Left ventricle myocardium superior (tissue), 1 donor: Measurements from ENCODE around the gene ARHGAP23. TPM values are rescaled to one million over a fixed set of nuclear protein-coding genes. Genes with fewer than 3 reads are reported as not detected.
"Not testable (repeated sequence)": the region's sequence is repeated elsewhere in the genome, so short reads cannot be mapped to it uniquely, and the experiment has no call there.

Experiments
- ATAC-seq: fragments of 200-7000 bp; cut with Tn5 transposase; one replicate; pipeline ENCODE4 v1.9.1; 2020; ENCODE audit warnings: mild to moderate bottlenecking, moderate library complexity
- DNase-seq: peaks from one replicate; pipeline ENCODE4 v3.0.0-alpha.2; 2020
- intact Hi-C: fragments of 100-400 bp; cut with micrococcal nuclease; formaldehyde crosslinking; loops from one replicate; pipeline ENCODE4 v1.11.0; 2022
- total RNA-seq: library from RNA; stranded (reverse); fragmentation: NEBNext Ultra II Directional; extraction: Animal tissue kit (Norgen Biotek cat#: 25700); gene quantifications from one replicate; pipeline ENCODE4 v1.2.1, GENCODE V29; 2021
- donor health status: DM: no; HTN: yes; CAD: no; lungs with severe emphysema.

The ARHGAP23 gene
- total RNA-seq, 1 donor from 2014 or later, result 70.3 TPM

DNA sequence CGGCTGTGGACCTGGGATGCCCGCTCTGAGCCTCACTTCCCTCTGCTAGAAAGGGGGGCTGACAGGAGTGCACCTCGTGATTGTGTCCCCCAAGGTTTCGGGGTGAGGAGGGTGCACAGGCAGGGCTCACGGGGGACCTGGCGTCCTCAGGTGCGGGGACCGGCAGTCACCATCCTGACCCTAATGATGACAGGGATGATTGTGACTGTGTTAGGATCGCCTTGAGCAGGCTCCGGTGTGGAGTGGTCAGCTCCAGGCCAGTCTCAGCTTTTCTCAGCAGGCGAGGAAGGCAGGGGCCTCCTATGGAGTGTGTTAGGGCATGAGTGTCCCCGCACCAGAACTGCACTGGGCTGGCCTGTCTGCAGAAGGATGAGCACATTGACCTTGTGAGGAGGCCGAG is 49.7 kb downstream of the ARHGAP23 start:
- intact Hi-C loops, ATAC-seq, DNase-seq: not testable (repeated sequence)

GRCh38 chr17:38478667-38479066 is 50.4 kb downstream of the ARHGAP23 start:
- ATAC-seq, DNase-seq, intact Hi-C loops: not testable (repeated sequence)

GRCh38 chr17:38482039-38482699 is 53.9 kb downstream of the ARHGAP23 start:
- ATAC-seq, intact Hi-C loops, DNase-seq: not testable (repeated sequence)

GRCh38 chr17:38482700-38483043 is 54.4 kb downstream of the ARHGAP23 start:
- DNase-seq, intact Hi-C loops, ATAC-seq: not testable (repeated sequence)

- peak; percentile 81 for DNase-seq
- peak; percentile 95 for ATAC-seq
- intact Hi-C loops, result loop anchor here (5.0 kb wide), 1 partner anchor 62 kb away; no protein-coding TSS in a partner anchor
These were observed 56.2 kb downstream of the ARHGAP23 start for GRCh38 chr17:38484242-38485145.

DNA sequence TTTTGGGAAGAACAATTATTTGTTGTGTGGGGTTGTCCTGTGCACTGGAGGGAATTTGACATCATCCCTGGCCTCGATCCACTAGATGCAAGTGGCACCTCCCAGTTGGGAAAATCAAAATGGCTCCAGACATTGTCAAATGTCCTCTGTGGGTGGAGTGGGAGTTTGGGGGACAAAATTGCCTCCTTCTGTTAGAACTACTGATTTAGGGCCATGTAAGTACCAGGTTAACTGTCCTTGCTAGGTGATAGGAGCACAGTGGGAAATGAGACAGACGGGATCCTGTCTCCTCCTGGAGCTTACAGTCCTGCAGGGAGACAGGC is 56.8 kb downstream of the ARHGAP23 start:
- intact Hi-C loops, result loop anchor here (5.0 kb wide), 1 partner anchor 63 kb away; no protein-coding TSS in a partner anchor
- DNase-seq, result no peak
- ATAC-seq, result no peak

GRCh38 chr17:38485681-38486298 is 57.5 kb downstream of the ARHGAP23 start:
- intact Hi-C loops, result loop anchor here (5.0 kb wide), 1 partner anchor 63 kb away; no protein-coding TSS in a partner anchor
- not testable (repeated sequence) for DNase-seq, ATAC-seq

GRCh38 chr17:38489774-38490173 is 61.5 kb downstream of the ARHGAP23 start:
- DNase-seq, result peak; percentile 48
- not testable (repeated sequence) for ATAC-seq
- intact Hi-C loops, result loop anchor here (5.0 kb wide), 1 partner anchor 67 kb away; no protein-coding TSS in a partner anchor

- intact Hi-C loops, ATAC-seq, DNase-seq: not testable (repeated sequence)
These were observed 63.2 kb downstream of the ARHGAP23 start for GRCh38 chr17:38491346-38492066.

DNA sequence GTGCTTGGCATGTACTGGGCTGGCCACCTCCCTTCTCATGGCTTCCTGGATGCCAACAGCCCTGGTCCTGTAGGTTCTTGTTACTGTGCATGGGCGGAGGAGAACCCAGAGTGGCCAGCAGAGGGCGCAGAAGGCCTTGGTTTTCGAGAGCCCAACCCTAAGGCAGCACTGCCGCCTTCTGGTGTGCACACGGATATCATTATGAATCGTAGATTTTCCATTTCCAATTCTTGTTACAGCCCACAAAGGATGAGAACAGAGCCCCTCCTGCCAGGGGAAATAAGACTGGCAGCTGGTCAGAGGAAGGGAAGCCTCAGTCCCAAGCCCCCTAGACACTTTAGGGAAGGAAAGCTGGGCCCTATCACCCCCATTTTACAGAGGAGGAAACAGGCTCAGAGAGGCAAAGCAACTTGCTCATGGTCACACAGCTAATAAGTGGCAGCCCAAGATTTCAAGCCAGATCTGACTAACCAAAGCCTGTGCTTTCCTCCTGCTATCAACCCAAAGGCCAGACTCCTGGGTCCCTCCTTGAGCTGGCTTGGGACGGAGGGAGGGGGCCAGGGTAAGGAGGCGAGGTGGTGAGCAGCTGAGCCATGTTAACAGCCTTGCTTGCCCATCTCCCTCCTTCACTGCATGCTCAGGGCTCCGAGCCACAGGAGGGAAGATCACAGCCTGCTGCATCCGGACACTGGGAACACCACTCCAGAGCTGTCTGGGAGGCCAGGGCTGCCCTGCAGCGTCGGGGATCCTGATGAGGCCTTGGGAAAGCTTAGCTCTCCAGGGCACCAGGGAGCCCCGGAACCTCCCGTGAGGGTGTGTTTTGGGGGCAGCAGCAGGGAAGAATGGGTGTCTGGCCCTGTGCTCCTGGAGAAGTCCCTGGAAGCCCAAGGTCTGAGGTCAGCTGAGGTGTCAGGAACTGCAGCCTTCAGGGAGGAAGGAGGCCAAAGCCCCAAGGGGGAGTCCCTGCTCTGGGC is 64.1 kb downstream of the ARHGAP23 start:
- ATAC-seq (peak; percentile 54), DNase-seq (peak; percentile 93)
- intact Hi-C loops, result not testable (repeated sequence)

DNA sequence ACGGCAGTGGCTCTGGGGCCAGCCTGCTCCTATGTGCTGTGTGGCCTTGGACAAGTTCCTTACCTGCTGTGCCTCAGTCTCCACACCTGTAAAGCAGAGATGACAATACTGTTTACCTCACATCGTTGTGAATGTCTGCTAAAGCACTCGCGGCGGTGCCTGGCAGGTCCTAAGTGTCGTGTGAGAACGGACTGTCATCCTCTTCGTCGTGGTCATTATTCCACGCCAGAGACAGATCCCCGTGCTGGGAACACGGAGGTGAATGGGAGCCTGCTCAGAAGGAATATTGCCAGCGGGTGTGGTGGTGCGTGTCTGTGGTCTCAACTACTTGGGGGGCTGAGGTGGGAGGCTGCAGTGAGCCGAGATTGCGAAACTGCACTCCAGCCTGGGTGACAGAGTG is 65.9 kb downstream of the ARHGAP23 start:
- DNase-seq, intact Hi-C loops, ATAC-seq: not testable (repeated sequence)

DNA sequence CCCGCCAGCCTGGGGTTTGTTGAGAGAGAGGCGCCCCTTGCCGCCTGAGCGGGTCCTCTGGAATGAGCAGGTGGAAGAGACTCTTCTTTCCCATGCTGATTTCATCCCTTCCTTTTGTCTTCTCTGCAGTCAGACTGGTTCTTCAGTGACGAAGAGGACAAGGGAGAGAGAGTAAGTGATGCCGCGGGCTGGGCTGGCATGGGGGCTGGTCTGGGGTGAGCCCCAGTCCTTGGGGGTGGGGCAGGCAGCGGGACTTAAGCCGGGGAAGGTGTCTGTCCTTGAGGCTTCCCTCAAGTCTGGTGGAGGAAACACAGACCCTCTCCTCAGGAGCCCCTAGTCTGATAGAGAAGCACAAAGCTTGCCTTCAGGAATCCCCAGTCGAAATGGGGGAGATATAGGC is 69.4 kb downstream of the ARHGAP23 start:
- DNase-seq, ATAC-seq, intact Hi-C loops: not testable (repeated sequence)

DNA sequence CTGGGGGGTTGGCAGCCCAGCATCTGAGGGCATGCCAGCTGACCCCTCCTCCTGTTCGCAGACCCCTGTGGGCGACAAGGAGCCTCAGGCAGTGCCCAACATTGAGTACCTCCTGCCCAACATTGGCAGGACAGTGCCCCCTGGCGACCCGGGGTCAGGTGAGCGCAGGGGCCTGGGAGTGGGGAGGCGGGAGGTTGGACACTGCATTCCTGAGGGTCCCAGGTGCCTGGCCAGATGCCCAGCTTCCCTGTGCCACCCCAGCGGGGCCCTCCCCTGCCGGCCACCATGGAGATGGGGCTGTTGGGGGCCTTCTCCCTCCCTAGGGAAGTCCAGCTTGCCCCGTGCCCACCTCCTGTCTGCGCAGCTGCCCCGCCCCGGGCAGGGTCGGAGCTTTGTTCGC is 70.1 kb downstream of the ARHGAP23 start:
- no peak for ATAC-seq
- intact Hi-C loops, result no loop called here
- DNase-seq, result no peak

DNA sequence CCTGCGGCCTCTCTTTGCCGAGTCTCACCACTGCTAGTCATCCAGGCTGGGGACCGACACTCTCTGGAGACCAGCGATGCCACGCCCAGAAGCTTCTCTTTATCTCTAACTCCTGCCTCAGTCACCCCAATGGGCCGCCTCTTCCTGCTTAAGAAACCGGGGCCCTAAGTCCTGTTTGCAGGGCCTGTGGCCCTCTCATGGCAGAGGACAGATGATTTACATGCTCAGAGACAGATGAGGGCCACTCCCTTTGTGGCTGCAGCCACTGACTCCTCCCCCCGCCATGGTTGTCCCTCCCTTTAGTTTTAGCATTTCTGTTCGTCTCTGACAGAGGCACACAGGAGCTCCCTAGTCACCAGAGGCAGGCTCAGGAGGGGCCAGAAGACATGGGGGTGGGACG is 71.0 kb downstream of the ARHGAP23 start:
- intact Hi-C loops, DNase-seq, ATAC-seq: not testable (repeated sequence)

GRCh38 chr17:38501718-38502117 is 73.5 kb downstream of the ARHGAP23 start:
- ATAC-seq, DNase-seq, intact Hi-C loops: not testable (repeated sequence)

GRCh38 chr17:38503286-38503913 is 75.1 kb downstream of the ARHGAP23 start:
- ATAC-seq, intact Hi-C loops, DNase-seq: not testable (repeated sequence)

DNA sequence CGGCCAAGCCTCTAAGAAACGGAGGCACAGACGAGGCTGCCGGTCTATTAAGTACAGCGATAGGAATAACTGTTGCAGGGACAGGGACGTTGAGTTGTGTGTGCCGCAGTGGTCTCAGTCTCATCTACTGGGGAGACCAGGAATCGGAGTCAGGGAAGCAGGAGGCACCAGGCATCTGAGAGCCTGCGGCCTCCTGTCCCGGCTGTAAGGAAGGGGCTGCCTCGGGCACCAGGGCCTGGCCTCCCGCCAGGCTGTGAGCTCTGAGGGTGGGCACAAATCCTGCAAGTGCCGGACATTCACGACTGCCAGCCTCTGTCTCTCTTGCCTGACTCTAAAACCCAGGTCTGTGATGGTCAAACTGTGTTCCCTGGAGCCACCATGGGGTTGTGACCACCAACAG is 76.0 kb downstream of the ARHGAP23 start:
- ATAC-seq (no peak), DNase-seq (no peak)
- intact Hi-C loops, result no loop called here
